Fibroblast of peridontal ligament (primary cell): Measurements from ENCODE around the gene STAB1.

Source experiments
- DNase-seq: peaks from one replicate; pipeline ENCODE4 v3.0.0-alpha.2; 2010; ENCODE audit errors: extremely low read depth

The STAB1 gene, protein sequence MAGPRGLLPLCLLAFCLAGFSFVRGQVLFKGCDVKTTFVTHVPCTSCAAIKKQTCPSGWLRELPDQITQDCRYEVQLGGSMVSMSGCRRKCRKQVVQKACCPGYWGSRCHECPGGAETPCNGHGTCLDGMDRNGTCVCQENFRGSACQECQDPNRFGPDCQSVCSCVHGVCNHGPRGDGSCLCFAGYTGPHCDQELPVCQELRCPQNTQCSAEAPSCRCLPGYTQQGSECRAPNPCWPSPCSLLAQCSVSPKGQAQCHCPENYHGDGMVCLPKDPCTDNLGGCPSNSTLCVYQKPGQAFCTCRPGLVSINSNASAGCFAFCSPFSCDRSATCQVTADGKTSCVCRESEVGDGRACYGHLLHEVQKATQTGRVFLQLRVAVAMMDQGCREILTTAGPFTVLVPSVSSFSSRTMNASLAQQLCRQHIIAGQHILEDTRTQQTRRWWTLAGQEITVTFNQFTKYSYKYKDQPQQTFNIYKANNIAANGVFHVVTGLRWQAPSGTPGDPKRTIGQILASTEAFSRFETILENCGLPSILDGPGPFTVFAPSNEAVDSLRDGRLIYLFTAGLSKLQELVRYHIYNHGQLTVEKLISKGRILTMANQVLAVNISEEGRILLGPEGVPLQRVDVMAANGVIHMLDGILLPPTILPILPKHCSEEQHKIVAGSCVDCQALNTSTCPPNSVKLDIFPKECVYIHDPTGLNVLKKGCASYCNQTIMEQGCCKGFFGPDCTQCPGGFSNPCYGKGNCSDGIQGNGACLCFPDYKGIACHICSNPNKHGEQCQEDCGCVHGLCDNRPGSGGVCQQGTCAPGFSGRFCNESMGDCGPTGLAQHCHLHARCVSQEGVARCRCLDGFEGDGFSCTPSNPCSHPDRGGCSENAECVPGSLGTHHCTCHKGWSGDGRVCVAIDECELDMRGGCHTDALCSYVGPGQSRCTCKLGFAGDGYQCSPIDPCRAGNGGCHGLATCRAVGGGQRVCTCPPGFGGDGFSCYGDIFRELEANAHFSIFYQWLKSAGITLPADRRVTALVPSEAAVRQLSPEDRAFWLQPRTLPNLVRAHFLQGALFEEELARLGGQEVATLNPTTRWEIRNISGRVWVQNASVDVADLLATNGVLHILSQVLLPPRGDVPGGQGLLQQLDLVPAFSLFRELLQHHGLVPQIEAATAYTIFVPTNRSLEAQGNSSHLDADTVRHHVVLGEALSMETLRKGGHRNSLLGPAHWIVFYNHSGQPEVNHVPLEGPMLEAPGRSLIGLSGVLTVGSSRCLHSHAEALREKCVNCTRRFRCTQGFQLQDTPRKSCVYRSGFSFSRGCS (N-terminal part only)

DNA sequence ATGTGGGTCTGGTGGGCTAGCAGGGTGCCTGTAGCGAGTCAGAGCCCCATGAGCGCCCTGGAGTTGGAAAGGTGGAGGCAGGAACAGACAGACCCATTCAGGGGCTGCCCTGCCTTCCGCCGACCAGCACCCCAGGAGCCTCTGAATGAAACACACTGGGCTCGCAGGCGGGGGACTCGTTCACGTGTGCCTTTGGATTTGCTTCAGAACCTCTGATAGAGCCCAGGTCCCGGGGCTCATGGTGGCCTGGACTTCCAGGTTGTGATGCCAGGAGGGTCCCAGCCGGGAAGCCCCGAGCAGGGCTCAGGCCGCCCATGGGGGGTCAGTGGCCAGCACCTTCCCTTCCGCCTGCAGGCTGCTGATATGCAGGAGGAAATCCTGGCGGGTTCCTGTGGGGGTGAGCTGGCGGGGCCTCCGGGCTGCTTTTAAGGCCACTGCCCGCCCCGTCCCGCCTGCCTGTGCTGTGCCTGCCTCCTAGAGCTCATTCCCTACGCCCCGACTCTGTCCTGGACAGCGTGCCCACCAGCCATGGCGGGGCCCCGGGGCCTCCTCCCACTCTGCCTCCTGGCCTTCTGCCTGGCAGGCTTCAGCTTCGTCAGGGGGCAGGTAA lies at the start of gene STAB1:
Gene STAB1 (plus strand): TSS at position 453 of the 610 bp plus-strand sequence. CDS start 76 bp downstream, at position 529.
- no peak for DNase-seq

DNA sequence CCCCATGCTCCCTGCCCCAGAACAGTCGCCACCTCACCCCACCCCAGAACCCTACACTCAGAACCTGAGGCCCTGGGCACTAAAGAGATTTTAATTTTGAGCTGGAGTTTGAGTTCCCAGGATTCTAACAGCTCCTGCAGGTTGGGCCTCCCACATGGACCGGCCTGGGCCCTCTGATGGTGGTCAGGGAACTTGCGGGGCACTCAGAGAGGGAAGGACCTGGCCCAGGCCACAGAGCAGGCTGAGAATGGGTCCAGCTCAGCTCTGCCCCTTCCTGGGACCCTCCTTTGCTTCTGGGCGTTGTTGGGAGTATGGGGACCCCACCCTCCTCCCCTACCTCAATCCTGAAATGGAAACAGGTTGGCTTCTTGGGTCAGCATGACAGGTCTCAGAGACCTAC lies 49.1 kb upstream of the STAB1 start:
- DNase-seq = no peak

DNA sequence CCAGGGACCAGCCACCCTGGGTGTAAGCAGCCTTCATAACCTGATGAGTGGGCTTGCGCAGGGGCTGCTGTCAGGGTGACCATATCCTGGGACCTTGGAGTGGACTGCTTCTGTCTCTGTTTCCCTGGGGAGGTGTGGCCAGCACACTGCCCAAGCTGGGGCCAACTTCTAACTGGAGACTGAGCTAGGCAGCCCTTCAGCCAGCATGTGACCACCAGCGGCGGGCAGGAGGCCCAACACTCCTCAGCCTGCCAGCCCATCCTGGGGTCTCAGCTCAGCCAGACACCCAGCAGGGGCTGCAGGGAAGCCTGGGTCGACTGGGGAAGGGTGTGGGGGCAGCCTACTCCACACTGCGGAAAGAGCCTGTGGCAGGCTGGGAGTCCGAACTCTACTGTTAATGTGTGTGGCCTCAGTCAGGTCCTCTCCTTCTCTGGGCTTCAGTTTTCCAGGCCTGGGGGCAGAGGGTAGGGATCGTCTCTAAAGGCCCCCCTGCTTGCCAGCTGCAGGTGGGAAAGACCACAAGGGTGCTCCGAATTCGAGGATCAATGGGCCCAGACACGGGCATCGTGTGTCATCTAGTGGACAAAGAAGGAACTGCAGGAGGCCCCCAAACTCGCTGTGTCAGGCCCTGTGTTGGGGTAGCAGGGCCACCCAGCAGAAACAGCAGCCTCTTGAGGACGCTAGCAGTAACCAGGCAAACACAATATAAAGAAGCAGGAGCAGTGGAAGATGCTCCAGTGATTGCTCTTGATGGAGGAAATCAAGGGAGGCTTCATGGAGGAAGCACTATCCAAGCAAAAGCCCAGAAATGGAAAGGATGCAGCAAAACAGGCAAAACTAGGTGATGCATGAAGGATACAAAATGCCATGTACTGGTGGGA lies 48.3 kb upstream of the STAB1 start:
- DNase-seq = peak; percentile 53

DNA sequence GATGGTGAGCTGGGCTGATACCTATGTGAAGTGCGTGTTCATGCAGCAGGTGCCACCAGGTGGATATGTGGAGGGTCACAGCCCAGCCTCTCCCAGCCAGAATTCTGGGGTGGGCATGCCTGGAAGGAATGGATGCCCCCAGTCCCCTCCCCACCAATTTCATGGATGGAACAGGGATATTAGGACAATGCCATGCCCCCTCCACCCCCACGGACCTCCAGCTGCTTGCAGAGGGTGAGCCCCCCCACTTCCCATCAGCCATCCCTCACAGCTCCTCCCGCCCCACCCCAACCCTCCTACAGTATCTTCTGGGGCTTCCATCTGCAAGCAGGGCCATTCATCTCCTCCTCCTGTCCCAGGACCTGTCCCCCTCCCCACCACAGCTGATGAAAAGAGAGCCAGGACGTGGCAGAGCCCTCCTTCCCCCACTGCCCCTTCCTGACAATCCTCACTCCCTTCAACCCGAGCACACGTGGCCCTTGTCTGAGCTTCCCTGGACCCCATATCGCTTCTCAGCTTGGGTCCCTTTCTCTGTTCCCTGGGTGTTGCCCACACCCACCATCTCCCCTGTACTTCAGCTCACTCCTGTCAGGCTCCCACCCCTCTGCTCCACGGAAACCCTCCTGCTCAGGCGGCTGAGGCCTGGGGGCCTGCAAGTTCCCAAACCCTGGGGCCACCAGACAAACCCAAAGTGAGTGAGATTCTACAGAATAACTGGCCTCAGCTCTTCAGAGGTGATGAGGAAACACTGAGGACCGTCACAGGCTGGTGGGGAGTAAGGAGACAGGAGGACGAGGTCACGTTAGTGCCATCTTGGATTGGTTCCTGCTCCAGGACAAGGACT lies 47.4 kb upstream of the STAB1 start:
- DNase-seq = no peak

DNA sequence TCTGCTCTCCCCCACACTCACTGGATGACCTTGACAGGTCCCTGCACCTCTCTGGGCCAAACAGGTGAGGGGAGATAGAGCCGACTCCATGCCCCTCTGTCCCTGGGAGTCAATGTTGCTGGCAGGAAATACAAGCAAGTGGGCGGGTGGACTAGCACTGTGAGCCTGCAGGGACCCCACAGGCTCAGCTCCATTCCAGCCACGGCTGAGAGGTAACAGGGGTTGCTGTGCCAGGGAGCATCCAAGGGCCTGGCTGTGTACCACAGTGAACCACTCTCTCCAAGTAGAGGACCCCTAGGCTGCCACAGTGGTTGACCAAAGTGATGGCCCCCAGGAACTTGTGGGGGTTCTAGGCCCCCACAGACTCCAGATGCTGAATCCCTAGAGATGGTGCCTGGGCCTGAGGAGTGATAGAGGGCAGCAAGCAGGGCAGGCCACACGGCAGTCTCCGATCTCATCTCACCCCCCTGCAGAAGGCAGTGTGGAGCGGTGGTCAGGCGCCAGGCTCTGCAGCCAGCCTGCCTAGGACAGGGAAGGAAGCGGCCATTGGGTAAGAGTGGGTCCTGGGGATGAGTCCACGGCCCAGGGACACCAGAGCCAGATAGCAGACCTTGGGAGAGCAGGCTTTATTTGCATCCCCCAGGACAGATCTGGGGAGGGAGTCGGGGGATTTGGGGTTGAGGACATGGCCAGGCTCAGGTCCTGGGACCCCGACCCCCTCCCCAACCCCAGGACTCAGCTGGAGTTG lies 44.5 kb upstream of the STAB1 start:
- no peak for DNase-seq

DNA sequence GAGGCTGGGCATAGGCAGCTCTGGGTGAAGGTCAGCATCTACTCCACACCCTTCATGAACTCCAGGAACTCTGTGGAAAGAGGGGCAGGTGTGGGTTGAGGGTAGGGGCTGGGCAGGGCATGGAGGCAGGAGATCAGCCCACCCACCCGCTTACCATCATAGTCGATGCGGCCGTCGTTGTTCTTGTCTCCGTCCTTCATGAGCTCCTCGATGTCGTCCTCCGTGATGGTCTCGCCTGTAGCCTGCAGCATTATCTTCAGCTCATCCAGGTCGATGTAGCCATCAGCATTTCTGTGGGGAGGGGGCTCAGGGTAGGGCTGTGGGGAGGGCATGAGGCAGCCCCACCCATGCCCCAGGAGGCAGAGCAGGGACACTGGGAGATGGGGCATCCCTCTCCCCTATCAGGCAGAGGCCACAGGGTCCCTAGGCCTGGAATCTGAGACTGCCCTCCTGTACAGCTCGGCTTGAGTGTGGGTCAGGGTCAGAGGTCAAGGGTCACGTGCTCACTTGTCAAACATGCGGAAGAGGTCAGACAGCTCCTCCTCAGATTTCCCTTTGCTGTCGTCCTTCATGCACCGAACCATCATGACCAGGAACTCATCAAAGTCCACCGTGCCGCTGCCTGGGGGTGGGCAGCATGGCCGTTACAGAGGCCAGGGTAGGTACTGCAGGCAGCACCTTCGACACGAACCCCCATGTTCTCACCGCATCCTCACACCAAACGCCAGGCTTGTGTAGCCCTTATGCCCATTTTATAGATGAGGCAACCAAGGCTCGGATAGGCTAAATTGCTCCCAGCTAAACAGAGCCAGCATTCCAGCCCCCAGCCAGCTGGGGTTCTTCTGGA lies 43.7 kb upstream of the STAB1 start:
- DNase-seq = no peak

DNA sequence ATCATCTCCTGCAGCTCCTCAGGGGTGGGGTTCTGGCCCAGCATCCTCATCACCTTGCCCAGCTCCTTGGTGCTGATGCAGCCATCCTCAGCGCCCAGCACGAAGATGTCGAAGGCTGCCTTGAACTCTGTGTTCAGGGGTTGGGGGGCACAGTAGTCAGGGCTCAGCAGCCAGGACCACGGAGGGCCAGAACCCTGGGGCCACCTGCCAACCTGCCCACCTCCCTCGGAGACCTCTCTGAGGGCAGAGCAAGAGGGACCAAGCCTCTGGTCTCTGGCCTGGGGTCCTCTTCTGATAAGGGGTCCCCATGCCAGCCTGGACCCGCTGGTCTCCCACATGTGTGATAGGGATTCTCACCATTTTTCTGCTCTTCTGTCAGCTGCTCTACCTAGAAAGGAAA lies 43.0 kb upstream of the STAB1 start:
- DNase-seq = no peak

DNA sequence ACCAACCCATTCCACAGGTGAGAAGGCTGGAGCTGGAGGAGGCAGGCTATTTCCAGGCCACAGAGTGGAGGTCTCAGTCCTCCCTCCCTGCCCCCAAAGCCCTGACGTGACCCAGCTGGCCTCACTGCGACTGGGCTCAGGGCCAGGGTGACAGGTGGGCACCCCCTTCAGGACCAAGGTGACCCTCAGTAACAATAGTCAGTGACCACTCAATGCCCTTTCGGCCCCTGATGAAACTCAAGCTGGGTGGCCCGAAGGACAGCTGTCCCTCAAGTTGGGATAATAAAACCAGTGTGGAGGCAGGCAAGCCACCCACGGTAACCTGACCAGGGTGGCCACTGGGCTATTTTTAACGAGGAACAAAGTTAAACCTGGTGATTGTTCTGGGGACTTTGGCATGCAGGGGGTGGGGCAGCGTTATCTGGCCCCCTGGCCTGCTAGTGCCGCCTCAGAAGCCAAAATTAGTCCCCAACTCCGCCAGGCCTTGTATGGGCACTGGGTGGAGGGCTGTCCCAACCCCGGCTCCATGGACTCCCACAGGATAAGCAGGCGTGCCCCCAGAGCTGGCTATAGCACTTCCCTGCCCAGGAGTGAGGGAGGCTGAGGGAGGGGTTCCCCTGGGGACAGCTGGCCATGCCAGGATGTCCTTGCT lies 42.4 kb upstream of the STAB1 start:
- DNase-seq = no peak

DNA sequence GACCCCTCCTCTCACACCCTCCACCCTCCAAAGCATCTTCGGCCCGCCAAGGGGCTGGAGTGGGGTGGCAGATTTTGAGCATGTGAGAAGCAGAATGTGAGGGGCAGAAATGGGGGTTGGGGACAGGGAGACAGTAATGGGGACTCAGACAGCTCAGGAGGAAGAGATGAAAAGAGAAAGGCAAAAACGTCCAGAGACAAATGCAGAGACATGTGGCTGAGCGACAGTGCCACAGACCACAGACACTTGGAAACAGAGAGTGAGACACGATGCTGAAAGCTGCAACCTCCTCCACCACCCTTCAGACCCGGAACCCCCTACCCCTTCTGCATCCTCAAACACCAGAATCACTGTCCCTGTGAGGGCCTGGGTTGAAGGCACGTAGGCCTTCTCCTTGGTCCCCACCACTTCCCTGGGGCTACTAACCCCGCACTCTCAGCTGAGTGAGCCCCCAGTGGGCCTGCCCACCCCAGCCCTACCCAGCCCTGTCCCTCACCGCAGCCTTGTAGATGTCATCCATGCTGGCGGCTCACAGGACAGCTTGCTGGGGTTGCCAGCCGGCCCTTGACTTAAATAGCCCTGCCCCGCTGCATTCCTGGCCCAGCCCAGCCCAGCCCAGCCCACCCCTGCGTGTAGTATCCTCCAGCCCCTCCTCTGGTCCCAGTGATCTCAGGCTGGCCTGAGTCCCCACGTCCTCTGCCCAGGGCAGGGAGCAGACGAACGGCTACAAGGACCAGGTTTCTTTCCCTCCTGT lies 41.5 kb upstream of the STAB1 start, which contains the start of gene TNNC1:
Gene TNNC1 (minus strand): TSS at position 546 of the 754 bp plus-strand sequence. CDS start 26 bp downstream, at position 520.
- no peak for DNase-seq

DNA sequence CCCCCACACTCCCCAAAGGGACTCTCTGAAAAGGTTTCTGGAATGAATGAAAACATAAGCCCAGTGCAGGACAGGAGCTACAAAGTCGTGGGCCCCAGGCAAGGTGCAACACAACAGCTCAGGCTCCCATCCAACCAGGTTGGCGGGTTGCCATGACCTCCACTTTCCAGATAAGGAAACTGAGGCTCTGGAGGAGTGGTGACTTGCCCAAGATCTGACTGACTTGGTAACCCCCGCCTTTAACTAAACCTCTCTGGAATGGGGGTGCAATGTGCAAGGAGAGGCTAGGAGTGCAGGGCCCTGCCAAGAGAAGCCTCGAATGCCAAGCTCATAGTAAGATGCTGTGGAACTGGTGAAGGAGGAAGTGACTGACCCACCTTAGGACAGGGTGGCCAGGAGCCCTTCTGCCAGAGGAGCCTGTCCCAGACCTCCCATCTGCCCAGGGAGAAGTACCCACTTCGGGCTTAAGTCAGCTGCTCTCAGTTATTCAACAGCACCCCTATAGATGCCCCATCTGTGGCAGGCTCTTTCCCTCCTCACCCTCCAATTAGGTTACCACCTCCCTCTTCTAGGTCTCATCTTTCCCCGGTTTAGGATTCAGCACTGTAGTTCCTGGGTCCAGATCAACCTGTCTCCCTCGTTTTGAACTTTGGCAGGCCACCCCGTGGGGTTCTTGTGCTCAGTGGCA lies 40.7 kb upstream of the STAB1 start:
- DNase-seq = no peak

DNA sequence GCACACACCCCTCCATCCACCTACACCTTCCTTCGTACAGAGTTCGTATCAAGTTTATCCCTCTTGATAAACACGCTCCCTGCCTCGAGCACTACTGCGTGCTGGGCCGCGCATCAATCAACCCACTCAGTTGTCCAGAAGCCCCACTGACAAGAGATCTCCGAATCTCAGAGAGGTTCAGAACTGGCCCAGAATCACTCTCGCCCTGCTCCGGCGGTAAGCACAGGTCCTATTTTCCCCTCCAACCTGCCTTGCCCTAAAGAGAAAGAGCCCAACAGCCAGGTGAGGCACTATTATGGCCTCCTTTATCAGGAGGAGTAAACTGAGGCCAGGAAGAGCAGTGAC lies 40.2 kb upstream of the STAB1 start:
- DNase-seq = peak; percentile 6

DNA sequence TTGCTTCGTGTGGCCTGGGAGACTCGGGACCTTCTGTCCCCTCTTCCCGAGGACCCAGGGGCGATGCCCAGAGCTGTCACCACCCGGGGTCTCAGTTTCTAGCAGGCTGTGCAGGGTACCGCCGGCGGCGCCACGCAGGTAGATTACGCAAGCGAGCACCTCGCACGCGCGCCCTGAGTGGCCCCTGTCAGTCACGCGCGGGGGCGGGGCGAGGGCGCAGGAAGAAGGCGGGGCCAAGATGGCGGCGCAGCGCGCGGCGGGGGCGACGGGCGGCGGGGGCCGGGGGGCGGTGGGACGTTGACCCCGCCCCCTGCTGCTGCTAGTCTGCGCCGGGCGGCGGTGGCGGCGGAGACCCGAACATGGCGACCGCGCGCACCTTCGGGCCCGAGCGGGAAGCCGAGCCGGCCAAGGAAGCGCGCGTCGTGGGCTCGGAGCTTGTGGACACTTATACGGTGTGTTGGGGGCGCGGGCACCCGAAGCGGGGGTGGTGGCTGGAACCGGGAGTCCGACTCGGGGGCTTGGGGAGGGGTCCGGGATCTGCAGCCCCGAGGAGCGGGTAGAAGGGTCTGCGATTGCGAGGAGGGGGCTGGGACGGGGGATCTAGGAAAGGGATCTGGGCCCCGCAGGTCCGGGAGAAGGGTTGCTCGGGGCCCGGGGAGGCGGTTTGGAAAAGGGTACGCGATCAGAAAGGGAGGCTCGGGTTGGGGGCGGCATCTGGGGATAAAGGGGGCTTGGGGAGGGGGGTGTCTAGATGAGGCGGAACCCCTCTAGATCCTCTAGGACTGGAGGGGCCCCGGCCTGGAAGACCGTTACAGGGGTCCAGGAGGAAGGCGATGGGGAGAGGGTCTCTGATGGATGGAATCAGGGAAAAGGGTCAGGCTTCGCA lies 39.6 kb upstream of the STAB1 start, which contains the start of gene NISCH:
Gene NISCH (plus strand): TSS at position 322 of the 886 bp plus-strand sequence. CDS start 38 bp downstream, at position 360.
- peak; percentile 54 for DNase-seq

DNA sequence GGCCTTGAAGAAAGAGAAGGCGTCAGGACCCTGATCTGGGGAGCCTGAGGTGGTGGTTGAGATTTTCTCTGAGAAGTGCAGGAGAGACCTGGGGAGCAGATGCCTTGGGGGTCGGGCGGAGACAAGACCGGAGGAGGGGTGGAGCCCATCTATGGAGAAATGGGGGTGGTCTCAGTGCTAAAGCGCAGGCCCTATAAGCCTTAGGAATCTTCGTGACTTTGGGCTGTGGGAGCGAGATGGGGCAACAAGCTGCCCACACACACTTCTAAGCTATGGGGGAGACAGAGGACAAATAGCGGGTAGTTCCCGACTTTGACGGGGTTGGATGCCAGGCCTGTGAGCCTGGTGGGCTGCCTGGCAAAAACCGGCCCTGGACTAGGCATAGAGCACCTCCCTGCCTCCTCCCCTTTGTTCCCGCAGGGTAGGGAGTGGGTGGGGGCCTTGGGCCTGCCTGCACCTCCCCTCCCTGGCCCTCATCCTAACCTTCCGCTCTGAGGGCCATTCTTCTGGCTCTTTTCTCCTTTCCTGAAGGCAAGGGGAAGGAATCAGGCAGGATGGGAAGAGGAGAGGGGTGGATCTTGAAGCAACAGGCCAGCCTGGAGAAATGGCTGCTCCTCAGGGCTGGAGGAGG lies 38.9 kb upstream of the STAB1 start:
- peak; percentile 38 for DNase-seq

DNA sequence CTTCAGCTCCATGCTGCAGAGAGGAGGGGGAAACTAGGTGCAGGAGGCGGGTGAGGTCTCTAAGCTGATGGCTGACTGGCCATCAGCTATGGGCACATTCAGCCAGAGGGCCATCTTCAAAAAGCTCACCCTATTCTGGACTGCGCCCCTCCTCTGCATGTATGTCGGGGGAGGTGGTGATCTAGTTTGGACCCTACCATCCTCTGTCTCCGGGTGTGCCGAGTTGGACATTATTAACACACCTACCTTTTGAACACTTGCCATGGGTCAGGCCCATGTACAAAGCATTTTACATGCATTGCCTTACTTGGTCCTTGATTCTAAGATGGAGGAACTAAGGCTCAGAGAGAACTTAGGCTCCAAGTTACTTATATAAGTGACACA lies 38.3 kb upstream of the STAB1 start:
- DNase-seq = no peak
